SH-SY5Y (cell line): ENCODE measurements around the gene ADCY9.

Source experiments
- GATA2 ChIP-seq: IDR thresholded peaks from 2 replicates; pipeline ENCODE4 v1.6.1; 2011; ENCODE audit warnings: mild to moderate bottlenecking, low read depth, low read length
- GATA3 ChIP-seq: IDR thresholded peaks from 2 replicates; pipeline ENCODE4 v1.6.1; 2011; ENCODE audit warnings: low read depth, mild to moderate bottlenecking, low read length, moderate library complexity

GRCh38 chr16:3971706-3972105 lies 144.5 kb downstream of the ADCY9 start:
- TF ChIP-seq GATA2: no peak
- TF ChIP-seq GATA3: no peak
